Measurements from ENCODE around the gene FHDC1.

DNA sequence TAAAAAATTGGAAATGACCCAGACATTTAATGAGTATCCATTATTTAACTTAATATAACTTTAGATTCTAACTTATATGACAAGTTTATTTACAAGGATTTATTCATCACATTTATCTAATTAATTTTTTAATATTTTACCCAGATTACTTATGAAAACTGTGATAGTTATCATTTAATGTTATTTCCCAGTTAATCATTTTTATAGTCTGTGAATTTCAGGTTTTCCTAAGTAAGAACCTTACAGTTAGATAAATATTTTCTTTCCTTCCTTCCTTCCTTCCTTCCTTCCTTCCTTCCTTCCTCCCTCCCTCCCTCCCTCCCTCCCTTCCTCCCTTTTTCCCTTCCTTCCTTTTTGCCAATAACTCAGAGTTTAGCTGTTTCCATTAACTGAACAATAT, 14.8 kb upstream of the FHDC1 start:
- TF ChIP-seq CTCF (IDR thresholded peaks at IDR 0.05; ENCODE audit: low read length) (no peak), EZH2 (IDR thresholded peaks at IDR 0.05; ENCODE audit: borderline replicate concordance, low read length) (no peak)

Measured in OCI-LY1 (cell line).